Neural progenitor cell (in vitro differentiated cells): ENCODE results near the gene KIF22.

Experiments
- EZH2 ChIP-seq: fragments of 200-600 bp; sonication (generic); IDR thresholded peaks from 2 replicates; pipeline ENCODE4 v1.6.1; 2017; ENCODE audit warnings: antibody characterized with exemption, mild to moderate bottlenecking, moderate library complexity
- EZH2phosphoT487 ChIP-seq: fragments of 200-600 bp; sonication (generic); IDR thresholded peaks from 2 replicates; pipeline ENCODE4 v1.6.1; 2017; ENCODE audit warnings: antibody characterized with exemption
- TF ChIP-seq, protein P1 (sequence below): fragments of 200-600 bp; sonication (generic); IDR thresholded peaks from 2 replicates; pipeline ENCODE4 v1.5.1; 2017; ENCODE audit warnings: antibody characterized with exemption, mild to moderate bottlenecking

DNA sequence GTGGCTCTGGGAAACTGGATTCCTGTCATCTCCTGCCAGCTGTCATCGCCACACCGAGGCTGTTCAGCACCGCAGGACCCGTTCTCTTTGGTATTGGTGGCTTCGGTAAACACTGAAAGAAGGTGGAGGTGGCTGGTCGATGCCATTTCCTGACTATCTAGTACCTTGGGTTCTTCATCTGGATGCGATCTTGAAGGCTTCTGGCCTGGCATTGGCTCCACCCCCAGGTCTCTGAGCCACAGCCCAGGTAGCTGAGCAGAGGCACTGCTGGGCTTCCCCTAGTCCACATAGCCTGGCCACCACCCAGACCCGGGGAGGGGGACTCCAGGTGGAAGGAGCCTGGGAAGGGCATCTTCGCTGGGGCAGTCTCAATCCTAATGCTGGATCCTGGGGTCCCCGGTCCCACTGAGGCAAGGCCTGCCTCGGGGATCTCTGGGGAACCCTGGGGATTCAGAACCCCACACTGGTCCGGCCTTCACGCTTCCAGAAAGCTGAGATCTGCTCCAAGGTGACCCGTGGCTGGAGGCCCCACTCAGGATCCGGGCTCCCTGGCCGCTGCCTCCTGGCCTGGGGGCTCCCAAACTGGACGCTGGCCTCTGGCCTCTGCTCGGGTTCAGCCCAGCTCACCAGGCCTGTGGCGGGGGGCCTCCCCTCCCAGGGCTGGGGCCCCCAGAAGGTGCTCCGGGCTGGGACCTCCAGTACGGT, 46.6 kb upstream of the KIF22 start:
- TF ChIP-seq, protein P1, sequence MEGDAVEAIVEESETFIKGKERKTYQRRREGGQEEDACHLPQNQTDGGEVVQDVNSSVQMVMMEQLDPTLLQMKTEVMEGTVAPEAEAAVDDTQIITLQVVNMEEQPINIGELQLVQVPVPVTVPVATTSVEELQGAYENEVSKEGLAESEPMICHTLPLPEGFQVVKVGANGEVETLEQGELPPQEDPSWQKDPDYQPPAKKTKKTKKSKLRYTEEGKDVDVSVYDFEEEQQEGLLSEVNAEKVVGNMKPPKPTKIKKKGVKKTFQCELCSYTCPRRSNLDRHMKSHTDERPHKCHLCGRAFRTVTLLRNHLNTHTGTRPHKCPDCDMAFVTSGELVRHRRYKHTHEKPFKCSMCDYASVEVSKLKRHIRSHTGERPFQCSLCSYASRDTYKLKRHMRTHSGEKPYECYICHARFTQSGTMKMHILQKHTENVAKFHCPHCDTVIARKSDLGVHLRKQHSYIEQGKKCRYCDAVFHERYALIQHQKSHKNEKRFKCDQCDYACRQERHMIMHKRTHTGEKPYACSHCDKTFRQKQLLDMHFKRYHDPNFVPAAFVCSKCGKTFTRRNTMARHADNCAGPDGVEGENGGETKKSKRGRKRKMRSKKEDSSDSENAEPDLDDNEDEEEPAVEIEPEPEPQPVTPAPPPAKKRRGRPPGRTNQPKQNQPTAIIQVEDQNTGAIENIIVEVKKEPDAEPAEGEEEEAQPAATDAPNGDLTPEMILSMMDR, result no peak
- no peak for TF ChIP-seq EZH2
- TF ChIP-seq EZH2phosphoT487, result no peak
